HG03460 (cell line): ENCODE measurements around the gene ASB9.
"Not testable (repeated sequence)": the region's sequence is repeated elsewhere in the genome, so short reads cannot be mapped to it uniquely, and the experiment has no call there.

Experiments
- ATAC-seq: cut with Tn5 transposase; IDR thresholded peaks from one replicate; pipeline ENCODE4 v1.9.1; 2021; ENCODE audit not compliant: unreplicated experiment

The ASB9 gene

GRCh38 chrX:15269618-15270521 lies at the start of gene ASB9:
ASB9 (minus strand) TSS chrX:15270083; CDS start chrX:15269874, 209 bp downstream.
- peak; percentile 54 for ATAC-seq

DNA sequence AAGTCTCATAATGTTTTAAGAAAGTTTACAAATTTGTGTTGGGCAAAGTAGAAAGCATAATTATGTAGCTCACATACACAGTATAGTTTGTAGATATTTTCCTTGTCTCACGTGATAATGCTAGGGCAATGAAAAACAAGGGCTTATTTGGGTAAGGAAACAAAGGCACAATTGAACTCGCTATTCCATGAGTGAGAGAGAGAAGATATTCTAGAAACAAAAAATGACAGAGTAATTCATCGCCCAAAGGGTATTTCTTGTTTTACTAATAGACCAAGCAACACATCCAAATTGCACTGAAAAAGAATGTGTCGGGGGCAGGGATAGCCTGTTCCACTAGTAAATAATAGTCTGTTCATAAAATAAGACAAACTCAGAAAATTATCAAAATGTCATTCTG lies 49.2 kb upstream of the ASB9 start:
- ATAC-seq: no peak

- no peak for ATAC-seq
These were observed 45.6 kb upstream of the ASB9 start, which contains the start of gene ASB11 for GRCh38 chrX:15315509-15315908. ASB11 (minus strand) TSS chrX:15315640; CDS start chrX:15315605, 35 bp downstream.

- ATAC-seq: no peak
These were observed 44.6 kb upstream of the ASB9 start for GRCh38 chrX:15314472-15314871.

- no peak for ATAC-seq
These were observed 41.2 kb upstream of the ASB9 start for GRCh38 chrX:15311119-15311518.

DNA sequence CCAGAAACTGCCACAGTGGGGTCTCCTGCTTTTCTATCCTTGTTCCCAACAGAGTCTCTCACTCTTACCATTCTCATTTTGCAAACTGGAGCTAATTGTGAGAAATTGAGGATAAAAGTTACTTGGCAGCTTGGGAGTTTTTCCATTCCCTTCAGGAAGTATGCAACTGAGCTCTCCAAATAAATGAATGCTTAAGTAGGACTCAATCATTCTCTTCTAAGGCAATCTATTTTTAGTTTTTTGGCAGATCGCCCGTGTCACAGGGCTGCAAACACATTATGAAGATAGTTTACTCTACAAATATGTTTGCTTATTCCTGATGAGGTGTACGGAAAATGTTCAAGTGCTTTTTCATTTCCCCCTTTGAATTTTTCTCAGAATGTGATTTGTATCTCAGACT lies 40.2 kb upstream of the ASB9 start:
- no peak for ATAC-seq

GRCh38 chrX:15305899-15306298 lies 36.0 kb upstream of the ASB9 start:
- ATAC-seq: not testable (repeated sequence)

DNA sequence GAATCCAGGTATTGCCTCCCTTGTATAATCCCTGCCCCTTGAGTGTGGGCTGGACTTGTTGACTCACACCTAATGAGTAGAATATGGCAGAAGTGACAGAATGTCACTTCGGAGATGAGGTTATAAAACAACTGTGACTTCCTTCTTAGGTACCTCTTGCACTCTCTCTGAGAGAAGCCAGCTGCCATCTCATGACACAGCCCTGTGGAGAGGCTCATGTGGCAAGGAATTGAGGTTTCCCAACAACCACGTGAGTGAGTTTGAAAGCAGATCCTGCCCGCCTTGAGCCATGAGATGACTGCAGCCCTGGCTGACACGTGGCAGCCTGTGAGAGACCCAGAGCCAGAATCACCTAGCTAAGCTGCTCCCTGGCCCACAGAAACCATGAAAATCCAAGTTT lies 32.0 kb upstream of the ASB9 start:
- ATAC-seq: no peak

GRCh38 chrX:15299941-15300851 lies 30.3 kb upstream of the ASB9 start:
- ATAC-seq: no peak

DNA sequence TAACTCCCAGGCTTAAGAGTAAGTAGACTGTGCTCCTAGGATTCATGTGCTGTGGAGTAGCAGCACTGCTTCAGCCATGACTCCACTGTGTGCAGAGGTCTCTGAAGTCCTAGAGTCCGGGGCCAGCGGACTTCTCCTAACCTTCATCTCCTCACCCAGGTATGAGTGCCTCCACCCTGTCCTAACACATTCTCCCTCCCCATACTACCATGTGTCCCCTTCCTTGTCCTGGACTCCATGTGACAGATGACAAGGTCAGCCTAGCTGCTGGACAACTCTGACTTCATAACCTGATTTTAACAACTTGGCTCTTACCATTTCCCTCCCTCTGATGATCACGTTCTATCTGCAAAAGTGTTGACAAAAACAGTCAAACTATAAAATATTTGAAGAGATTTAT lies 28.9 kb upstream of the ASB9 start:
- ATAC-seq: no peak

DNA sequence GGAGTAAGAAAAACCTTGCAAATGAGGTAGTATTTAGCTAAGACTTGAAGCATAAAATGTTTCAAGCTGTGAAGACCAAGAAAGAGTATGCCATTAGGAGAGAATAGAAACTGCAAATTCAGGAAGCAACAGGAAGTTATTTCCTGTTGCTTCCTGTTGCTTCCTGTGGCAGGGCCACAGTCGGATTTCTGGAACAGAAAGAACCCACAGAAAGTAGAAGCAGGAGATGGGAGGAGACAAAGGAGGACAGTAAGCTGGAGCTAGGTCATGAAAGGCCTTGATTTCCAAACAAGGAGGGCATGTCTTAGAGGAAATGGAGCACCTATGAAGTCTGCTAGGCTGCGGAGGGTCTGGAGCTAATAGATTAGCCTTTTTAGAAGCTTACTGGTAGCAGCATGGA lies 28.3 kb upstream of the ASB9 start:
- no peak for ATAC-seq

DNA sequence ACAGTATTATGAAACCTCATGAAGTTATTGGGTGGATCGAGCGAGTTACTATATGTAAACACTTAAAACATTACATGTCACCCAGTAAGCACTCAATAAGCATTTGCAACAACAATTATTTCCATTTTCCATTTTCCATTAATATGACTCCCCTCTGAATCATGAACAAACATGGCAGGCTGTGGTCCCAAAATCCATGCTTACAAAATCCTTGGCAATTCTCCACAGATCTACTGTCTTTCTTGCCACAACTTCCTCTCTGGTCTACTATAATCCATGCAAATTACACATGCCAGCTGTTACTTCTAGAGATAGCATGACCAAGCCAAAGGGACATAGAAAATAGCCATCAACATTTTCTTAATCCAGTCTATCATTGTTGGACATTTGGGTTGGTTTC lies 23.6 kb upstream of the ASB9 start:
- ATAC-seq: no peak

GRCh38 chrX:15292861-15293260 lies 23.0 kb upstream of the ASB9 start:
- ATAC-seq: no peak

- ATAC-seq: no peak
These were observed 7.7 kb upstream of the ASB9 start for GRCh38 chrX:15277604-15278003.

DNA sequence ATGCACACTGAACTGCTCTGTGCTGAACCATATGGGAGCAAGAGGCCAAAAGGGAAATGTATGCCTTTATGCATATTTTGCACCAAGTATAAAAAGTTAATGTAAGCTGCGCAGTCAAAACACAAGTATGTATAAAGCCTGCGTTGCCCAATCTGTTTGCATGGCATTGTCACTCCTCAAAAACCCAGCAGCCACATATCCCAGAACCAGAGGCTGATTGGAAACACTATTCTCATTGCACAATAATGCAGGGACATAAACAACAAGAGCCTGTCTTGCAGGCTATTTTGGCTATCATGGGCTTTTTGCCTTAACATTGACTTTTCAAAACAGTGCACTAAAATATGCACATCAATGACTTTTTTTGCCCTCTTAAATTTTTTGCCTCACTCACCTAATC lies 5.1 kb upstream of the ASB9 start:
- no peak for ATAC-seq

- ATAC-seq: not testable (repeated sequence)
These were observed 3.4 kb upstream of the ASB9 start for GRCh38 chrX:15273275-15273674.

DNA sequence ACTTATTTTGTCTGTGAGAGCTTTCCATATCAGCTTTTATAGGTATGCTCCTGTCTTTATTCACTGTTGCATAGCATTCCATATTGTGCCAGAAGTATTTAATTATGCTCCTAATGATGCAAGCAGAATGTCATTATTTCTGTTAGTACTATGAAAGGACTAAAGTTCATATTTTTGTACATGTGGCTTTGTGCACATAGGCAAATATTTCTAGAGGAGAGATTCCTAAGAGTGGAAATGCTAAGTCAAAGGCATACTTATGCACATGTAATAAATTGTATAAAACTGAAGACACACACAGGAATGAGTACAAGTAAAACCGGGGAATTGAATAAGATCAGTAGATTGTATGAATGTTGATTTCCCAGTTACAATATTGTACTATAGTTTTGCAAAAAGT lies 1.9 kb upstream of the ASB9 start:
- ATAC-seq: no peak

- ATAC-seq: no peak
These were observed 763 bp downstream of the ASB9 start for GRCh38 chrX:15269120-15269519.

DNA sequence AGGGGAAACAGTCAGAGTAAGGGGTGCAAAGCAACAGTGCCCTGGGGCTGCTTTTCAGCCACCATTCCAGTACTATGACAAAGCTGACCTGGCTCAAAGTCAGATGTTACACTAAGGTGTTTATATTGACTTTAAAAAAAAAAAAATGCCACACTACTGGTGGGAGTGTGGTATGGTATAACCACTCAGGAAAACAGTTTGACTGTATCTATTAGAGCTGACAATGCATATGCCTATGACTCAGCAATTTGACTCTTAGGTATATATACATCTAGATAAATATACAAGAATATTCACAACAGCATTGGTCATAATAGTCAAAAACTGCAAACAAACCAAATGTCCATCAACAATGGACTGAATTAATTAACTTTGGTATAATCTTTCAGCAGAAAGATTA lies 15.0 kb downstream of the ASB9 start:
- no peak for ATAC-seq

GRCh38 chrX:15245896-15246295 lies 24.0 kb downstream of the ASB9 start:
- no peak for ATAC-seq

GRCh38 chrX:15244421-15244820 lies 25.5 kb downstream of the ASB9 start:
- no peak for ATAC-seq
